Lower lobe of right lung (tissue), 2 donors: Measurements from ENCODE around the gene DOCK4. TPM values are rescaled to one million over a fixed set of nuclear protein-coding genes. Genes with fewer than 3 reads are reported as not detected.

Experiments used
- ATAC-seq, 2 donors: fragments of 200-7000 bp; cut with Tn5 transposase; one replicate each; pipeline ENCODE4 v1.9.1; 2020 to 2022; ENCODE audit warnings: mild to moderate bottlenecking in 2 of 2, moderate library complexity in 2 of 2
- DNase-seq: peaks from one replicate; pipeline ENCODE4 v3.0.0-alpha.2; 2020
- H3K27ac ChIP-seq: fragments of 200-600 bp; one replicate; pipeline ENCODE4 v1.8.0; 2022
- H3K27me3 ChIP-seq: fragments of 200-600 bp; one replicate; pipeline ENCODE4 v1.8.0; 2022; ENCODE audit warnings: low read depth
- H3K36me3 ChIP-seq: fragments of 200-600 bp; one replicate; pipeline ENCODE4 v1.8.0; 2022; ENCODE audit warnings: mild to moderate bottlenecking
- H3K4me1 ChIP-seq: fragments of 200-600 bp; one replicate; pipeline ENCODE4 v1.8.0; 2022
- H3K4me3 ChIP-seq: fragments of 200-600 bp; one replicate; pipeline ENCODE4 v1.8.0; 2022; ENCODE audit warnings: mild to moderate bottlenecking
- H3K9me3 ChIP-seq: fragments of 200-600 bp; one replicate; pipeline ENCODE4 v1.8.0; 2022
- intact Hi-C: fragments of 100-400 bp; cut with DNase I; formaldehyde crosslinking; loops from one replicate; pipeline ENCODE4 v1.11.0; 2022
- total RNA-seq: library from RNA; stranded (reverse); fragmentation: NEBNext Ultra II Directional; extraction: Animal tissue kit (Norgen Biotek cat#: 25700); gene quantifications from one replicate; pipeline ENCODE4 v1.2.1, GENCODE V29; 2021
- TF ChIP-seq, protein P1 (sequence below): fragments of 200-600 bp; IDR thresholded peaks from one replicate; pipeline ENCODE4 v1.8.0; 2022; ENCODE audit warnings: antibody characterized with exemption, mild to moderate bottlenecking
- donor health status: DM: no; HTN: yes; CAD: no; lungs with severe emphysema.

The DOCK4 gene
- total RNA-seq, 1 donor from 2014 or later: 78.5 TPM

DNA sequence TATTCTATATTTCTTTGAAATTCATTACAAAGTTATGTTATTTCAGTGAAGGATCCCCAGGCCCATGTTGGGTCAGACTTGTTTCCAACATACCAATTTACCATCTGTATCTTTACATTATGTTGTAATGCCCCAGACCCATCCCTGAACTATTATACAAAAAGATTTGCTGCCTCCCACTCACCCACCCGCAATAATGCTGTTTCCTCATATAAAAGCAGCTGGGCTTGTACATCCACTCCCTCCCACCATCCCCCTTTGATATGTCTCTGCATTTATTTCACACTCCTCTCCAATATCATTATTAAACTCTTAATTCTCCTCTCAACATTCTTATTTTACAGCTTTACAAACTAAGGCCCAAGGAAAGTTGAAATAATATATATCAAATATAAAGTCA is 153.7 kb downstream of the DOCK4 start:
- ATAC-seq: no peak
- Histone ChIP-seq H3K36me3 (no peaks in the 10 kb centered on the region), H3K27ac (no peak overlapping the region), H3K4me3 (no peak overlapping the region), H3K27me3 (no peaks in the 10 kb centered on the region), H3K9me3 (peaks cover 4% of the 10 kb centered on the region), H3K4me1 (peaks cover 50% of the 10 kb centered on the region)
- intact Hi-C loops: no loop called here
- TF ChIP-seq, protein P1, sequence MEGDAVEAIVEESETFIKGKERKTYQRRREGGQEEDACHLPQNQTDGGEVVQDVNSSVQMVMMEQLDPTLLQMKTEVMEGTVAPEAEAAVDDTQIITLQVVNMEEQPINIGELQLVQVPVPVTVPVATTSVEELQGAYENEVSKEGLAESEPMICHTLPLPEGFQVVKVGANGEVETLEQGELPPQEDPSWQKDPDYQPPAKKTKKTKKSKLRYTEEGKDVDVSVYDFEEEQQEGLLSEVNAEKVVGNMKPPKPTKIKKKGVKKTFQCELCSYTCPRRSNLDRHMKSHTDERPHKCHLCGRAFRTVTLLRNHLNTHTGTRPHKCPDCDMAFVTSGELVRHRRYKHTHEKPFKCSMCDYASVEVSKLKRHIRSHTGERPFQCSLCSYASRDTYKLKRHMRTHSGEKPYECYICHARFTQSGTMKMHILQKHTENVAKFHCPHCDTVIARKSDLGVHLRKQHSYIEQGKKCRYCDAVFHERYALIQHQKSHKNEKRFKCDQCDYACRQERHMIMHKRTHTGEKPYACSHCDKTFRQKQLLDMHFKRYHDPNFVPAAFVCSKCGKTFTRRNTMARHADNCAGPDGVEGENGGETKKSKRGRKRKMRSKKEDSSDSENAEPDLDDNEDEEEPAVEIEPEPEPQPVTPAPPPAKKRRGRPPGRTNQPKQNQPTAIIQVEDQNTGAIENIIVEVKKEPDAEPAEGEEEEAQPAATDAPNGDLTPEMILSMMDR: no peak
- no peak for DNase-seq

DNA sequence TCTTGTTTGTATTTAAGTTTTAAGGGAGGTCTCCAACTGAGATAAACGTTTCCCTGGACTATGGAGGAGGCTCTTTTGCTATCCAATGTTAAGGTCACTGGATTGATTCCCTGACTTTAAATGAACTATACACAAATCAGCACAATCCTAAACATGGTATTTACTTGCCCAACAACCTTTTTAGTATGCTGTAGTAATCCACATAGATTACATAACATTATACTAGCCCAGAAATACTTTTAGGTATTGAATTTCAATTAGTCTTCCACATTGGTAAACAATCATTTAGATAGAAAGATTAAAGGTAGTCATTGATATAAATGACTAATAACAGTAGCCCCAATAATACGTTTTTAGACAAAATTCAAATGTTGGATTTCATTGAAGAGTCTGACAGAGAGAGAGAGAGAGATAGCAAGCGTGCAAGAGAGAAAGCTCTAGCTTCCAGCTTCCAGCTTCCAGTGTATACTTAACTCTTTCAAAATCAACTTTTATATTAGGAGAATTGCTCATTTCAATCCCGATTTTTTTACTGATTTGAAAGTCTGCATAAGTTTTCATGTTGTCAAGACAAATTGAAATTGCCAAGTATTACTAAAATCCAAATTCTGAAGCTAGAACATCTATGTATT is 155.8 kb downstream of the DOCK4 start:
- H3K27ac ChIP-seq: peak overlapping the region; percentile 7
- no peak for DNase-seq
- no peaks in the 10 kb centered on the region for H3K36me3 ChIP-seq
- peaks cover 7% of the 10 kb centered on the region for H3K9me3 ChIP-seq
- H3K4me3 ChIP-seq: no peak overlapping the region
- intact Hi-C loops: no loop called here
- peaks cover 37% of the 10 kb centered on the region for H3K4me1 ChIP-seq
- no peaks in the 10 kb centered on the region for H3K27me3 ChIP-seq
- TF ChIP-seq, protein P1: no peak
- ATAC-seq: no peak

DNA sequence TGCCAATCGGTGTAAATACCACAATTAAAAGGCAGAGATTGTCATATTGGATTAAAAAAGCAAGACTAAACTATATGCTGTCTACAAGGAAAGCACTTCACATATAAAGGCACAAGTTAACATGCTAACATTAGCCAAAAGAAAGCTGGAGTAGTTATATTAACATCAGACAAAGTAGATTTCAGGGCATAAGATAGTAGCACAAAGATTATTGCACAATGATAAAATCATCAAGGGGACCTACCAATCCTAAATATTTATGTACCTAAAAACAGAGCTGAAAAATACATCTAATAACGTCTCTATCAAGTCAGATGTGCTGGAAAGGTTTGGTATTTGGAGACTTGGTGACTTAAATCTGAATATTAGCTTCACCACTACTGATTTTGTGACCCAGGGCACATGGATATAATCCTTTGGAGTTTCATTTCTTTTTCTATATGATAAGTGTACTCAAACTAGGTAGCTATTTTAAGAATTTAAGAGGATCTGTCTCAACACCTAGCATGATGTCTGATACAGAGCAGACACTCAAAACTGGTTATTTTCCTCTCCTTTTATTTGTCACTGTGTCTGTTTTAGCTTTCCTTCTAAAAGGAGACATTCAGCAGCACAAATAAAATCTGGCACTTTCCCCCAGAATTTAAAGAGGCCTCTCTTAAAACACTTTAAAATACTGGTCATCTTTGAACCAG is 156.5 kb downstream of the DOCK4 start:
- H3K27ac ChIP-seq: peak overlapping the region; percentile 7
- peaks cover 37% of the 10 kb centered on the region for H3K4me1 ChIP-seq
- TF ChIP-seq, protein P1: no peak
- no peaks in the 10 kb centered on the region for H3K36me3 ChIP-seq
- DNase-seq (no peak), ATAC-seq (no peak)
- peaks cover 7% of the 10 kb centered on the region for H3K9me3 ChIP-seq
- H3K27me3 ChIP-seq: no peaks in the 10 kb centered on the region
- no peak overlapping the region for H3K4me3 ChIP-seq
- intact Hi-C loops: no loop called here

DNA sequence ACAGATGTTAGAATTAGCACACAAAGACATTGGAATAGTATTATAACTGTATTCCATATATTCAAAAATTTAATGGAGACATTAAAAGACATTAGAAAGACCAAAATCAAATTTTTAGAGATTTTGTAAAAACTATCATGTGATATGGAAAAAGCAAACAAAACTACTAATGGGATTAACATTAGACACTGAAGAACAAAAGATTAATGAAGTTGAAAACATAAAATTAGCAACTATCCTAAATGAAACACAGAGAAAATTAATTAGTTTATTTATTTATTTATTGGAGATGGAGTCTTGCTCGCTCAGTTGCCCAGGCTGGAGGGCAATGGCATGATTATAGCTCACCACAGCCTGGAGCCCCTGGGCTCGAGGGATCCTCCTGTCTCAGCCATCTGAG is 158.8 kb downstream of the DOCK4 start:
- H3K4me3 ChIP-seq: no peak overlapping the region
- no peak overlapping the region for H3K27ac ChIP-seq
- no peak for ATAC-seq
- H3K36me3 ChIP-seq: no peaks in the 10 kb centered on the region
- H3K9me3 ChIP-seq: peaks cover 7% of the 10 kb centered on the region
- H3K27me3 ChIP-seq: no peaks in the 10 kb centered on the region
- DNase-seq: no peak
- intact Hi-C loops: no loop called here
- TF ChIP-seq, protein P1: no peak
- peaks cover 21% of the 10 kb centered on the region for H3K4me1 ChIP-seq

DNA sequence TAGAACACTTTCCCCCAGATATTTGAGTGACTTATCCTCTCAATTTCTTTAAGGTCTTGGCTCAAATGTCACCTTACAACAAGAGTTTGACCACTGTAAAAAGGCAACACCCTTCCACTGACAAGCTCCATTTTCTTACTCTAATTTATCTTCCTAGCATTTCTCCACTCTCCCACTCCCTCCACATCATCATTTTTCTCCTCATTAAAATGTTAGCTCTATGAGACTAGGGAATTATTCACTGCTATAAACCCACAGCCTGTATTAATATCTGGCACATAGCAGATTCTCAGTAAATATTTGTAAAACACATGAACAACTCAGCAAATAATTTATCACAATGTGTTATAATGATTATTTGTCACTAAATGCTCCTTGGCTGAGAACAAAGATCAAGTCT is 161.0 kb downstream of the DOCK4 start:
- intact Hi-C loops: no loop called here
- TF ChIP-seq, protein P1: no peak
- H3K36me3 ChIP-seq: no peaks in the 10 kb centered on the region
- no peak for DNase-seq
- peaks cover 10% of the 10 kb centered on the region for H3K4me1 ChIP-seq
- H3K9me3 ChIP-seq: peaks cover 7% of the 10 kb centered on the region
- H3K27ac ChIP-seq: no peak overlapping the region
- ATAC-seq: no peak
- H3K4me3 ChIP-seq: no peak overlapping the region
- H3K27me3 ChIP-seq: no peaks in the 10 kb centered on the region
